ENCODE results near the gene SRC. TPM values are rescaled to one million over a fixed set of nuclear protein-coding genes. Genes with fewer than 3 reads are reported as not detected.
A peak's percentile ranks its signal among the peaks of the same experiment; 100 is the strongest.
"Not testable (repeated sequence)": the region's sequence is repeated elsewhere in the genome, so short reads cannot be mapped to it uniquely, and the experiment has no call there.

SRC gene
- total RNA-seq, 2 experiments from 2014 or later = 2.6 to 2.7 TPM

GRCh38 chr20:37333848-37334318 is 12.1 kb upstream of the SRC start:
- ChIA-PET CTCF (no interaction called here), POLR2A (no interaction called here)
- Mint-ChIP-seq H3K27ac (no peak overlapping the region), H3K36me3 (ENCODE audit: low read depth) (no peaks in the 10 kb centered on the region), H3K9me3 (no peaks in the 10 kb centered on the region), H3K4me1 (peaks cover 22% of the 10 kb centered on the region), H3K4me3 (no peak overlapping the region), H3K27me3 (no peaks in the 10 kb centered on the region)
- no peak for DNase-seq

GRCh38 chr20:37334450-37334849 is 11.5 kb upstream of the SRC start:
- H3K4me3 Mint-ChIP-seq = no peak overlapping the region
- POLR2A ChIA-PET = no interaction called here
- H3K9me3 Mint-ChIP-seq = no peaks in the 10 kb centered on the region
- CTCF ChIA-PET = no interaction called here
- no peaks in the 10 kb centered on the region for H3K36me3 Mint-ChIP-seq (ENCODE audit: low read depth)
- peaks cover 22% of the 10 kb centered on the region for H3K4me1 Mint-ChIP-seq
- no peaks in the 10 kb centered on the region for H3K27me3 Mint-ChIP-seq
- no peak overlapping the region for H3K27ac Mint-ChIP-seq
- no peak for DNase-seq

GRCh38 chr20:37335642-37336368 is 10.1 kb upstream of the SRC start:
- H3K4me1 Mint-ChIP-seq = peaks cover 22% of the 10 kb centered on the region
- no peaks in the 10 kb centered on the region for H3K9me3 Mint-ChIP-seq
- peak overlapping the region; percentile 22 for H3K4me3 Mint-ChIP-seq
- no peak overlapping the region for H3K27ac Mint-ChIP-seq
- POLR2A ChIA-PET = no interaction called here
- H3K36me3 Mint-ChIP-seq (ENCODE audit: low read depth) = no peaks in the 10 kb centered on the region
- CTCF ChIA-PET = no interaction called here
- DNase-seq = no peak
- H3K27me3 Mint-ChIP-seq = no peaks in the 10 kb centered on the region

GRCh38 chr20:37336369-37337207 is 9.4 kb upstream of the SRC start:
- Mint-ChIP-seq H3K4me3 (peak overlapping the region; percentile 22), H3K4me1 (peaks cover 22% of the 10 kb centered on the region), H3K27ac (no peak overlapping the region), H3K9me3 (no peaks in the 10 kb centered on the region), H3K27me3 (no peaks in the 10 kb centered on the region), H3K36me3 (ENCODE audit: low read depth) (no peaks in the 10 kb centered on the region)
- POLR2A ChIA-PET = interaction anchor here (1.4 kb wide), 1 partner anchor 47 kb away, joined by 3 read pairs; the partner anchor contains the start of gene MANBAL
- CTCF ChIA-PET = no interaction called here
- DNase-seq = peak; percentile 37

- peaks cover 22% of the 10 kb centered on the region for H3K4me1 Mint-ChIP-seq
- no peaks in the 10 kb centered on the region for H3K36me3 Mint-ChIP-seq (ENCODE audit: low read depth)
- DNase-seq = no peak
- no peak overlapping the region for H3K4me3 Mint-ChIP-seq
- no peak overlapping the region for H3K27ac Mint-ChIP-seq
- CTCF ChIA-PET = no interaction called here
- no peaks in the 10 kb centered on the region for H3K9me3 Mint-ChIP-seq
- H3K27me3 Mint-ChIP-seq = no peaks in the 10 kb centered on the region
- POLR2A ChIA-PET = interaction anchor here (1.4 kb wide), 1 partner anchor 48 kb away, joined by 3 read pairs; the partner anchor contains the start of gene MANBAL
Observed at GRCh38 chr20:37337208-37337991, 8.5 kb upstream of the SRC start.

GRCh38 chr20:37338380-37338779 is 7.6 kb upstream of the SRC start:
- not testable (repeated sequence) for H3K9me3 Mint-ChIP-seq

GRCh38 chr20:37339208-37339607 is 6.7 kb upstream of the SRC start:
- ChIA-PET CTCF (no interaction called here), POLR2A (no interaction called here)
- no peaks in the 10 kb centered on the region for H3K9me3 Mint-ChIP-seq
- DNase-seq = no peak
- H3K27ac Mint-ChIP-seq = no peak overlapping the region
- H3K4me1 Mint-ChIP-seq = peaks cover 24% of the 10 kb centered on the region
- no peaks in the 10 kb centered on the region for H3K27me3 Mint-ChIP-seq
- H3K36me3 Mint-ChIP-seq (ENCODE audit: low read depth) = no peaks in the 10 kb centered on the region
- H3K4me3 Mint-ChIP-seq = no peak overlapping the region

More at GRCh38 chr20:37338380-37338779, 7.6 kb upstream of the SRC start:
- CTCF ChIA-PET; H3K27me3 Mint-ChIP-seq; H3K36me3 Mint-ChIP-seq (ENCODE audit: low read depth); DNase-seq; H3K4me3 Mint-ChIP-seq; H3K27ac Mint-ChIP-seq; POLR2A ChIA-PET: not testable (repeated sequence)
- H3K4me1 Mint-ChIP-seq = peaks cover 22% of the 10 kb centered on the region

GRCh38 chr20:37339764-37340109 is 6.2 kb upstream of the SRC start:
- H3K27me3 Mint-ChIP-seq; DNase-seq; H3K27ac Mint-ChIP-seq; H3K4me3 Mint-ChIP-seq; H3K36me3 Mint-ChIP-seq (ENCODE audit: low read depth); H3K9me3 Mint-ChIP-seq; POLR2A ChIA-PET; CTCF ChIA-PET: not testable (repeated sequence)
- H3K4me1 Mint-ChIP-seq = peaks cover 24% of the 10 kb centered on the region

- Mint-ChIP-seq H3K4me3 (no peak overlapping the region), H3K9me3 (no peaks in the 10 kb centered on the region), H3K27ac (no peak overlapping the region), H3K27me3 (no peaks in the 10 kb centered on the region), H3K36me3 (ENCODE audit: low read depth) (no peaks in the 10 kb centered on the region), H3K4me1 (peaks cover 23% of the 10 kb centered on the region)
- ChIA-PET POLR2A (interaction anchor here (0.9 kb wide), 1 partner anchor 60 kb away, joined by 4 read pairs; no protein-coding TSS in a partner anchor), CTCF (no interaction called here)
- DNase-seq = no peak
Observed at GRCh38 chr20:37340998-37341397, 4.9 kb upstream of the SRC start.

- CTCF ChIA-PET = no interaction called here
- Mint-ChIP-seq H3K9me3 (no peaks in the 10 kb centered on the region), H3K36me3 (ENCODE audit: low read depth) (no peaks in the 10 kb centered on the region), H3K27me3 (no peaks in the 10 kb centered on the region), H3K4me3 (no peak overlapping the region), H3K4me1 (peaks cover 18% of the 10 kb centered on the region), H3K27ac (no peak overlapping the region)
- POLR2A ChIA-PET = no interaction called here
- DNase-seq = no peak
Observed at GRCh38 chr20:37341632-37342031, 4.3 kb upstream of the SRC start.

GRCh38 chr20:37342231-37343177 is 3.4 kb upstream of the SRC start:
- H3K4me3 Mint-ChIP-seq = no peak overlapping the region
- H3K27me3 Mint-ChIP-seq = no peaks in the 10 kb centered on the region
- H3K36me3 Mint-ChIP-seq (ENCODE audit: low read depth) = no peaks in the 10 kb centered on the region
- POLR2A ChIA-PET = no interaction called here
- CTCF ChIA-PET = no interaction called here
- peaks cover 12% of the 10 kb centered on the region for H3K4me1 Mint-ChIP-seq
- H3K9me3 Mint-ChIP-seq = no peaks in the 10 kb centered on the region
- H3K27ac Mint-ChIP-seq = no peak overlapping the region
- DNase-seq = no peak

- no peak overlapping the region for H3K27ac Mint-ChIP-seq
- ChIA-PET CTCF (interaction anchor here (0.8 kb wide), 1 partner anchor 152 kb away, joined by 3 read pairs; no protein-coding TSS in a partner anchor), POLR2A (no interaction called here)
- no peaks in the 10 kb centered on the region for H3K27me3 Mint-ChIP-seq
- H3K9me3 Mint-ChIP-seq = no peaks in the 10 kb centered on the region
- H3K4me3 Mint-ChIP-seq = no peak overlapping the region
- peaks cover 11% of the 10 kb centered on the region for H3K4me1 Mint-ChIP-seq
- no peaks in the 10 kb centered on the region for H3K36me3 Mint-ChIP-seq (ENCODE audit: low read depth)
- DNase-seq = no peak
Observed at GRCh38 chr20:37343212-37343993, 2.5 kb upstream of the SRC start.
